H1 (cell line): ENCODE results near the gene NUAK1. TPM values are rescaled to one million over a fixed set of nuclear protein-coding genes. Genes with fewer than 3 reads are reported as not detected.

Source experiments
- CHD2 ChIP-seq: IDR thresholded peaks from 2 replicates; pipeline ENCODE4 v1.6.1; 2012; ENCODE audit warnings: low read length, improper control_type of control experiment
- CHD7 ChIP-seq: fragments of 300-600 bp; sonication (generic); IDR thresholded peaks from 2 replicates; pipeline ENCODE4 v1.7.1; 2012; ENCODE audit warnings: low read length, moderate library complexity, mild to moderate bottlenecking, inconsistent platforms; ENCODE audit not compliant: insufficient replicate concordance
- RFX5 ChIP-seq: IDR thresholded peaks from 2 replicates; pipeline ENCODE4 v1.6.1; 2011; ENCODE audit warnings: low read depth, low read length, improper control_type of control experiment, borderline replicate concordance
- RNF2 ChIP-seq: fragments of 200-900, 300-1000 bp; sonication (generic); IDR thresholded peaks from 2 replicates; pipeline ENCODE4 v1.7.1; 2016; ENCODE audit warnings: borderline replicate concordance, low read depth, mild to moderate bottlenecking, antibody characterized with exemption, low read length; ENCODE audit not compliant: poor library complexity, severe bottlenecking; ENCODE audit errors: missing control alignments
- TCF12 ChIP-seq: IDR thresholded peaks from 2 replicates; pipeline ENCODE4 v1.6.1; 2011; ENCODE audit warnings: low read depth, mild to moderate bottlenecking, low read length
- TEAD4 ChIP-seq: IDR thresholded peaks from 2 replicates; pipeline ENCODE4 v1.6.1; 2012; ENCODE audit warnings: low read depth, low read length, inconsistent platforms, mixed read lengths
- polyA plus RNA-seq, 7 experiments: library from polyadenylated mRNA; depleted of rRNA in 3 of 7; stranded (reverse) in 5 of 7; unstranded in 2 of 7; fragments of >200 nt in 5 of 7; fragments of 200-250 nt in 2 of 7; gene quantifications; 1 replicate in 5 of 7; 2 replicates in 1 of 7; 4 replicates in 1 of 7; pipeline versions ENCODE4 v1.2.1 to v1.2.3, GENCODE V29; 2011 to 2013; ENCODE audit warnings: missing spikeins in 2 of 7, mixed read lengths in 2 of 7
- total RNA-seq: library from RNA; stranded (reverse); fragmentation: NEBNext Ultra II Directional; extraction: Animal tissue kit (Norgen Biotek cat#: 25700); gene quantifications from 2 replicates; pipeline ENCODE4 v1.2.1, GENCODE V29; 2021
- TF ChIP-seq, protein P1 (sequence below): IDR thresholded peaks from 2 replicates; pipeline ENCODE4 v1.6.1; 2011; ENCODE audit warnings: low read depth, mild to moderate bottlenecking, low read length; ENCODE audit not compliant: insufficient read depth

The NUAK1 gene
- total and polyA plus RNA-seq, 2 of the 8 experiments (the other 6 are each of a cell fraction or from before 2014, with no cell fraction given), result 6.7 to 18.2 TPM

- TF ChIP-seq RNF2, result no peak
- TF ChIP-seq TCF12, result no peak
- TF ChIP-seq, protein P1, sequence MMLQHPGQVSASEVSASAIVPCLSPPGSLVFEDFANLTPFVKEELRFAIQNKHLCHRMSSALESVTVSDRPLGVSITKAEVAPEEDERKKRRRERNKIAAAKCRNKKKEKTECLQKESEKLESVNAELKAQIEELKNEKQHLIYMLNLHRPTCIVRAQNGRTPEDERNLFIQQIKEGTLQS, result no peak
- no peak for TF ChIP-seq TEAD4
- no peak for TF ChIP-seq RFX5
- no peak for TF ChIP-seq CHD7
- no peak for TF ChIP-seq CHD2
Observed at GRCh38 chr12:106123551-106124081, 15.1 kb downstream of the NUAK1 start (continued).
